HepG2 (cell line): Measurements from ENCODE around the gene RANBP17. TPM values are rescaled to one million over a fixed set of nuclear protein-coding genes. Genes with fewer than 3 reads are reported as not detected.

Source experiments
- ATAC-seq: fragments of 200-7000 bp; cut with Tn5 transposase; 3 replicates; pipeline ENCODE4 v1.9.1; 2020; ENCODE audit warnings: mild to moderate bottlenecking, moderate library complexity
- BruUV-seq: library from RNA; stranded (reverse); fragments of 400-500 nt; replicated peaks from 2 replicates; lab custom pipeline; 2021; lab: Mats Ljungman, UMichigan
- CTCF ChIA-PET: fragments of 300-600 bp; formaldehyde crosslinking; extraction: SDS; loops from one replicate; lab custom pipeline; 2021; ENCODE audit warnings: low total read pairs, inconsistent platforms, low intra/inter-chr PET ratio; lab: Yijun Ruan, JAX
- POLR2A ChIA-PET: fragments of 350-600 bp; sonication (Branson Sonifier 250); formaldehyde crosslinking; loops from one replicate; lab custom pipeline; 2020; ENCODE audit warnings: antibody characterized with exemption, inconsistent platforms; lab: Yijun Ruan, JAX
- DNase-seq: peaks from one replicate; pipeline ENCODE4 v3.0.0-alpha.2; 2015; ENCODE audit warnings: low spot score
- FAIRE-seq: peaks from 3 replicates; lab custom pipeline; 2011; peaks lifted over from hg19 to GRCh38; lab: Jason Lieb, UNC
- H2AFZ ChIP-seq: one replicate; pipeline ENCODE4 v1.6.1; 2011; ENCODE audit warnings: low read length, inconsistent platforms
- H3K27ac ChIP-seq: fragments of 300-600 bp; 3 replicates; pipeline ENCODE4 v1.8.0; 2011; ENCODE audit warnings: mixed run types, mild to moderate bottlenecking, mixed read lengths, low read length, inconsistent platforms; ENCODE audit not compliant: insufficient read depth; ENCODE audit errors: extremely low read length
- H3K27me3 ChIP-seq, 2 experiments: fragments of 200-600 bp in 1 of 2; 2 replicates in 1 of 2; 3 replicates in 1 of 2; pipeline versions ENCODE4 v1.6.0 to v1.8.0; 2011; ENCODE audit warnings: low read length in 2 of 2, mild to moderate bottlenecking in 2 of 2, moderate library complexity in 2 of 2, inconsistent platforms in 1 of 2; ENCODE audit not compliant: insufficient read depth in 2 of 2, control insufficient read depth in 1 of 2
- H3K36me3 ChIP-seq, 2 experiments: fragments of 200-600 bp in 1 of 2; replicated peaks in 1 of 2; 2 replicates in 1 of 2; 3 replicates in 1 of 2; pipeline versions ENCODE4 v1.5.1 to v1.8.0; 2011; ENCODE audit warnings: low read length in 2 of 2, inconsistent platforms in 1 of 2; ENCODE audit not compliant: insufficient read depth in 2 of 2, control insufficient read depth in 1 of 2
- H3K4me1 ChIP-seq: 2 replicates; pipeline ENCODE4 v1.5.1; 2012; ENCODE audit warnings: low read length, inconsistent platforms; ENCODE audit not compliant: insufficient read depth
- H3K4me2 ChIP-seq: 2 replicates; pipeline ENCODE4 v1.6.0; 2011; ENCODE audit warnings: low read depth, low read length, inconsistent platforms
- H3K4me3 ChIP-seq, 3 experiments: fragments of 200-600 bp in 1 of 3; sonication (generic), shearing (Covaris generic) in 1 of 3; replicated peaks in 1 of 3; 2 replicates each; pipeline ENCODE4 v1.5.1; 2011 to 2016; ENCODE audit warnings: low read length in 3 of 3, inconsistent platforms in 2 of 3, low read depth in 2 of 3, mild to moderate bottlenecking in 2 of 3, control low read depth in 1 of 3, mixed read lengths in 1 of 3; ENCODE audit not compliant: insufficient read depth in 1 of 3
- H3K79me2 ChIP-seq: one replicate; pipeline ENCODE4 v1.6.1; 2011; ENCODE audit warnings: low read length, inconsistent platforms; ENCODE audit not compliant: insufficient read depth
- H3K9ac ChIP-seq: 2 replicates; pipeline ENCODE4 v1.6.0; 2011; ENCODE audit warnings: mild to moderate bottlenecking, low read depth, low read length, inconsistent platforms; ENCODE audit not compliant: insufficient read depth
- H3K9me3 ChIP-seq: 2 replicates; pipeline ENCODE4 v1.5.1; 2012; ENCODE audit warnings: mild to moderate bottlenecking, low read length
- H4K20me1 ChIP-seq: 2 replicates; pipeline ENCODE4 v1.6.0; 2011; ENCODE audit warnings: inconsistent platforms, mild to moderate bottlenecking, low read length, moderate library complexity; ENCODE audit not compliant: insufficient read depth
- FOXJ3 ChIP-seq: sonication (generic); formaldehyde crosslinking; IDR thresholded peaks from 2 replicates; pipeline ENCODE4 v1.4.0; 2020; ENCODE audit warnings: missing genetic modification reagents, mild to moderate bottlenecking, borderline replicate concordance
- IKZF1 ChIP-seq: fragments of 450-650 bp; IDR thresholded peaks from 2 replicates; pipeline ENCODE4 v1.7.1; 2016
- IRX3 ChIP-seq: sonication (generic); formaldehyde crosslinking; IDR thresholded peaks from 2 replicates; pipeline ENCODE4 v1.8.1; 2023; ENCODE audit warnings: mild to moderate bottlenecking, low read depth, missing genetic modification reagents, borderline replicate concordance
- RFX3 ChIP-seq: IDR thresholded peaks from 2 replicates; pipeline ENCODE4 v1.6.1; 2016; ENCODE audit warnings: missing biosample characterization, missing genetic modification reagents
- RORA ChIP-seq: sonication (generic); formaldehyde crosslinking; IDR thresholded peaks from 2 replicates; pipeline ENCODE4 v1.5.0; 2020; ENCODE audit warnings: mild to moderate bottlenecking, missing genetic modification reagents, moderate library complexity
- TFE3 ChIP-seq: IDR thresholded peaks from 2 replicates; pipeline ENCODE4 v1.6.1; 2016
- ZBTB2 ChIP-seq: sonication (generic); formaldehyde crosslinking; IDR thresholded peaks from 2 replicates; pipeline ENCODE4 v1.8.0; 2022; ENCODE audit warnings: low read depth, missing genetic modification reagents
- ZKSCAN5 ChIP-seq: sonication (generic); formaldehyde crosslinking; IDR thresholded peaks from 2 replicates; pipeline ENCODE4 v1.5.1; 2020; ENCODE audit warnings: mild to moderate bottlenecking, missing genetic modification reagents
- ZNF564 ChIP-seq: sonication (generic); formaldehyde crosslinking; IDR thresholded peaks from 2 replicates; pipeline ENCODE4 v1.8.1; 2023; ENCODE audit warnings: mild to moderate bottlenecking, missing genetic modification reagents
- ZNF703 ChIP-seq: sonication (generic); formaldehyde crosslinking; IDR thresholded peaks from 2 replicates; pipeline ENCODE4 v1.5.1; 2020; ENCODE audit warnings: missing genetic modification reagents, mild to moderate bottlenecking, moderate library complexity, borderline replicate concordance
- ZSCAN22 ChIP-seq: sonication (generic); formaldehyde crosslinking; IDR thresholded peaks from 2 replicates; pipeline ENCODE4 v1.4.0; 2020; ENCODE audit warnings: mild to moderate bottlenecking, missing genetic modification reagents
- WGBS: methylation state at CpG from one replicate; pipeline ENCODE4 v1.1.6; 2017; ENCODE audit warnings: low lambda C conversion rate; 5-methylcytosine and 5-hydroxymethylcytosine counted together
- in situ Hi-C: cut with HindIII; loops from 2 replicates; pipeline ENCODE4 v1.10.0; 2017; ENCODE audit warnings: low pct_unique_long_range_greater_than_20kb; ENCODE audit not compliant: extremely low pct_ligation_motif_present
- intact Hi-C: fragments of 100-400 bp; cut with micrococcal nuclease; formaldehyde crosslinking; loops from one replicate; pipeline ENCODE4 v1.10.0; 2022; ENCODE audit not compliant: unreplicated experiment
- polyA plus RNA-seq, 8 experiments: library from polyadenylated mRNA; depleted of rRNA in 3 of 8; stranded (reverse) in 7 of 8; unstranded in 1 of 8; fragments of >200 nt; fragmentation: Illumina TruSeq in 4 of 8; extraction: Trizol in 4 of 8; gene quantifications; 2 replicates each; pipeline versions ENCODE4 v1.2.1 to v1.2.3, GENCODE V29; 2011 to 2016; ENCODE audit warnings: low read depth in 4 of 8, missing spikeins in 1 of 8, mixed read lengths in 1 of 8; ENCODE audit not compliant: insufficient read depth in 1 of 8
- total RNA-seq, 5 experiments: library from RNA; depleted of rRNA; stranded (reverse); fragments of >200 nt; fragmentation: Illumina TruSeq; extraction: Trizol; gene quantifications; 2 replicates each; pipeline ENCODE4 v1.2.3, GENCODE V29; 2016; ENCODE audit warnings: low read depth in 1 of 5
- TF ChIP-seq, protein P1 (sequence below): sonication (generic); formaldehyde crosslinking; IDR thresholded peaks from 2 replicates; pipeline ENCODE4 v1.5.1; 2020; ENCODE audit warnings: missing genetic modification reagents, mild to moderate bottlenecking, borderline replicate concordance

The RANBP17 gene
- total and polyA plus RNA-seq, 2 of the 13 experiments (the other 11 are each of a cell fraction or from before 2014, with no cell fraction given), result not detected

GRCh38 chr5:171322527-171322926 lies 460.7 kb downstream of the RANBP17 start:
- Histone ChIP-seq H3K9me3 (no peaks in the 10 kb centered on the region), H3K4me1 (no peaks in the 10 kb centered on the region)
- no peak for ATAC-seq
- TF ChIP-seq IKZF1, result no peak
- TF ChIP-seq, protein P1, sequence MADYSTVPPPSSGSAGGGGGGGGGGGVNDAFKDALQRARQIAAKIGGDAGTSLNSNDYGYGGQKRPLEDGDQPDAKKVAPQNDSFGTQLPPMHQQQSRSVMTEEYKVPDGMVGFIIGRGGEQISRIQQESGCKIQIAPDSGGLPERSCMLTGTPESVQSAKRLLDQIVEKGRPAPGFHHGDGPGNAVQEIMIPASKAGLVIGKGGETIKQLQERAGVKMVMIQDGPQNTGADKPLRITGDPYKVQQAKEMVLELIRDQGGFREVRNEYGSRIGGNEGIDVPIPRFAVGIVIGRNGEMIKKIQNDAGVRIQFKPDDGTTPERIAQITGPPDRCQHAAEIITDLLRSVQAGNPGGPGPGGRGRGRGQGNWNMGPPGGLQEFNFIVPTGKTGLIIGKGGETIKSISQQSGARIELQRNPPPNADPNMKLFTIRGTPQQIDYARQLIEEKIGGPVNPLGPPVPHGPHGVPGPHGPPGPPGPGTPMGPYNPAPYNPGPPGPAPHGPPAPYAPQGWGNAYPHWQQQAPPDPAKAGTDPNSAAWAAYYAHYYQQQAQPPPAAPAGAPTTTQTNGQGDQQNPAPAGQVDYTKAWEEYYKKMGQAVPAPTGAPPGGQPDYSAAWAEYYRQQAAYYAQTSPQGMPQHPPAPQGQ (CRISPR knock-in tag), result no peak
- TF ChIP-seq FOXJ3 (CRISPR knock-in tag), result no peak
- no peak for TF ChIP-seq TFE3 (CRISPR knock-in tag)
- TF ChIP-seq ZBTB2, result no peak
- TF ChIP-seq ZKSCAN5 (CRISPR knock-in tag), result no peak
- no peak for TF ChIP-seq RORA (CRISPR knock-in tag)
- no peak for TF ChIP-seq RFX3 (CRISPR knock-in tag)
- TF ChIP-seq ZSCAN22 (CRISPR knock-in tag), result no peak
- no peak for TF ChIP-seq ZNF703 (CRISPR knock-in tag)
- no peak for TF ChIP-seq ZNF564 (CRISPR knock-in tag)
- TF ChIP-seq IRX3 (CRISPR knock-in tag), result no peak
- TF ChIP-seq, all 625 proteins: peak for 0
- Histone ChIP-seq H3K36me3 (no peaks in the 10 kb centered on the region), H3K4me3 (no peak overlapping the region), H3K79me2 (no peaks in the 10 kb centered on the region), H2AFZ (no peak overlapping the region), H3K9ac (no peak overlapping the region), H3K27me3 (peaks cover 2 to 27% of the 10 kb centered on the region in 2 experiments; a peak in 3 of 5 replicates), H4K20me1 (no peaks in the 10 kb centered on the region), H3K27ac (no peak overlapping the region), H3K4me2 (no peak overlapping the region)
- ChIA-PET POLR2A (no interaction called here), CTCF (no interaction called here)
- WGBS, result 45% methylated on average over 5 of the region's 5 CpGs
- DNase-seq, result no peak
- FAIRE-seq, result no peak
- intact Hi-C loops (no loop called here), in situ Hi-C loops (no loop called here)
- BruUV-seq, result no TSS peak
